Gastroesophageal sphincter (tissue), 4 donors: ENCODE data around the gene KCNJ13. TPM values are rescaled to one million over a fixed set of nuclear protein-coding genes. Genes with fewer than 3 reads are reported as not detected.

Experiments
- ATAC-seq: fragments of 150-250 bp; one replicate; pipeline ENCODE4 v1.9.1; 2016; ENCODE audit warnings: mild to moderate bottlenecking, moderate library complexity
- H3K27ac ChIP-seq, 4 donors: fragments of 200-600 bp; sonication (generic) in 3 of 4; 1 replicate in 3 of 4; 2 replicates in 1 of 4; pipeline ENCODE4 v1.5.1; 2016 to 2019
- H3K27me3 ChIP-seq: fragments of 200-600 bp; sonication (generic); one replicate; pipeline ENCODE4 v1.5.1; 2019
- H3K36me3 ChIP-seq, 2 donors: fragments of 200-600 bp; sonication (generic); one replicate each; pipeline ENCODE4 v1.5.1; 2019; ENCODE audit warnings: control low read depth in 1 of 2
- H3K4me1 ChIP-seq, 3 donors: fragments of 200-600 bp; sonication (generic); 1 replicate in 2 of 3; 2 replicates in 1 of 3; pipeline ENCODE4 v1.5.1; 2016 to 2019; ENCODE audit warnings: control low read depth in 2 of 3
- H3K4me3 ChIP-seq, 2 donors: fragments of 200-600 bp; sonication (generic); one replicate each; pipeline ENCODE4 v1.5.1; 2019; ENCODE audit warnings: mild to moderate bottlenecking in 1 of 2, moderate library complexity in 1 of 2
- H3K9me3 ChIP-seq, 3 donors: fragments of 200-600 bp; sonication (generic); one replicate each; pipeline ENCODE4 v1.5.1; 2017 to 2019; ENCODE audit warnings: control low read depth in 2 of 3
- CTCF ChIP-seq, 4 experiments: fragments of 200-600 bp in 2 of 4; fragments of 450-650 bp in 2 of 4; sonication (generic) in 1 of 4; IDR thresholded peaks; one replicate each; pipeline ENCODE4 v1.5.1; 2017 to 2019; ENCODE audit warnings: antibody characterized with exemption in 4 of 4, mild to moderate bottlenecking in 2 of 4, moderate library complexity in 2 of 4
- EP300 ChIP-seq: sonication (generic); formaldehyde crosslinking; IDR thresholded peaks from one replicate; pipeline ENCODE4 v1.6.1; 2017; ENCODE audit warnings: antibody characterized with exemption, mild to moderate bottlenecking
- POLR2A ChIP-seq, 2 donors: fragments of 450-650 bp; IDR thresholded peaks; one replicate each; pipeline ENCODE4 v1.6.1; 2017; ENCODE audit warnings: antibody characterized with exemption in 2 of 2, mild to moderate bottlenecking in 2 of 2, moderate library complexity in 1 of 2
- POLR2AphosphoS5 ChIP-seq: sonication (generic); formaldehyde crosslinking; IDR thresholded peaks from one replicate; pipeline ENCODE4 v1.6.1; 2017; ENCODE audit warnings: antibody characterized with exemption
- whole genome bisulfite sequencing, 2 donors: methylation state at CpG; one replicate each; pipeline ENCODE4 v1.1.5; 2018; ENCODE audit warnings: low coverage in 1 of 2; 5-methylcytosine and 5-hydroxymethylcytosine counted together
- total RNA-seq, 4 donors: library from RNA; depleted of rRNA; stranded (reverse); fragments of >200 nt; gene quantifications; one replicate each; pipeline ENCODE4 v1.1.0, GENCODE V29; 2016

Gene KCNJ13
- total RNA-seq, 4 donors from 2014 or later, result not detected

- TF ChIP-seq POLR2AphosphoS5 (no peak), EP300 (no peak), POLR2A (IDR thresholded peaks at IDR 0.05) (no peak), CTCF (IDR thresholded peaks at IDR 0.05) (no peak)
- Histone ChIP-seq H3K36me3 (peaks cover 0 to 11% of the 10 kb centered on the region in 2 donors), H3K27ac (no peak overlapping the region), H3K9me3 (no peaks in the 10 kb centered on the region), H3K4me3 (no peak overlapping the region), H3K27me3 (no peaks in the 10 kb centered on the region), H3K4me1 (peaks cover 0 to 20% (median 8%) of the 10 kb centered on the region in 3 donors)
- no peak for ATAC-seq
Observed at GRCh38 chr2:232781765-232782164, 5.4 kb upstream of the KCNJ13 start.

- no peaks in the 10 kb centered on the region for H3K27me3 ChIP-seq
- H3K27ac ChIP-seq, result peak overlapping the region in 1 of 4 donors; percentile 36
- H3K4me1 ChIP-seq, result peaks cover 0 to 24% (median 8%) of the 10 kb centered on the region in 3 donors
- no peaks in the 10 kb centered on the region for H3K9me3 ChIP-seq
- TF ChIP-seq POLR2AphosphoS5 (no peak), POLR2A (IDR thresholded peaks at IDR 0.05) (no peak), CTCF (IDR thresholded peaks at IDR 0.05) (no peak), EP300 (no peak)
- peaks cover 0 to 5% of the 10 kb centered on the region in 2 donors for H3K36me3 ChIP-seq
- ATAC-seq, result no peak
- WGBS, 2 donors, result 13 to 36% methylated on average over 1 of the region's 1 CpG
- H3K4me3 ChIP-seq, result no peak overlapping the region
Observed at GRCh38 chr2:232779934-232780333, 3.6 kb upstream of the KCNJ13 start.

- 43 to 65% methylated on average over 3 of the region's 3 CpGs for WGBS, 2 donors
- TF ChIP-seq CTCF (IDR thresholded peaks at IDR 0.05), result no peak
- TF ChIP-seq POLR2AphosphoS5, result no peak
- no peak for TF ChIP-seq POLR2A (IDR thresholded peaks at IDR 0.05)
- TF ChIP-seq EP300, result no peak
- H3K9me3 ChIP-seq, result no peaks in the 10 kb centered on the region
- no peak for ATAC-seq
- peaks cover 0 to 24% (median 8%) of the 10 kb centered on the region in 3 donors for H3K4me1 ChIP-seq
- H3K27me3 ChIP-seq, result no peaks in the 10 kb centered on the region
- H3K36me3 ChIP-seq, result peaks cover 0 to under 1% of the 10 kb centered on the region in 2 donors
- H3K4me3 ChIP-seq, result no peak overlapping the region
- peak overlapping the region in 1 of 4 donors; percentile 36 for H3K27ac ChIP-seq
Observed at GRCh38 chr2:232779465-232779864, 3.1 kb upstream of the KCNJ13 start.

- TF ChIP-seq CTCF (IDR thresholded peaks at IDR 0.05) (no peak), EP300 (no peak), POLR2AphosphoS5 (no peak), POLR2A (IDR thresholded peaks at IDR 0.05) (no peak)
- ATAC-seq, result no peak
- Histone ChIP-seq H3K27ac (no peak overlapping the region), H3K36me3 (peaks cover 0 to 5% of the 10 kb centered on the region in 2 donors), H3K4me1 (peaks cover 0 to 24% (median 8%) of the 10 kb centered on the region in 3 donors), H3K4me3 (no peak overlapping the region), H3K9me3 (no peaks in the 10 kb centered on the region), H3K27me3 (no peaks in the 10 kb centered on the region)
- WGBS, 2 donors, result 48 to 80% methylated on average over 5 of the region's 5 CpGs
Observed at GRCh38 chr2:232777276-232777675, 911 bp upstream of the KCNJ13 start.

GRCh38 chr2:232773815-232774214, 2.5 kb downstream of the KCNJ13 start:
- Histone ChIP-seq H3K4me3 (no peak overlapping the region), H3K27me3 (no peaks in the 10 kb centered on the region), H3K4me1 (peaks cover 0 to 5% (median 0%) of the 10 kb centered on the region in 3 donors), H3K27ac (no peak overlapping the region), H3K36me3 (peaks cover 0 to 25% of the 10 kb centered on the region in 2 donors), H3K9me3 (no peaks in the 10 kb centered on the region)
- ATAC-seq, result no peak
- no peak for TF ChIP-seq POLR2A (IDR thresholded peaks at IDR 0.05)
- no peak for TF ChIP-seq CTCF (IDR thresholded peaks at IDR 0.05)
- TF ChIP-seq EP300, result no peak
- no peak for TF ChIP-seq POLR2AphosphoS5
- 90 to 91% methylated on average over 4 to 9 of the region's 9 CpGs for WGBS, 2 donors
